ENCODE data around the gene TIMP2. TPM values are rescaled to one million over a fixed set of nuclear protein-coding genes. Genes with fewer than 3 reads are reported as not detected.

The TIMP2 gene
- polyA plus RNA-seq, 2 of the 4 experiments (the other 2 are of a cell fraction): 68.1 to 166 TPM

DNA sequence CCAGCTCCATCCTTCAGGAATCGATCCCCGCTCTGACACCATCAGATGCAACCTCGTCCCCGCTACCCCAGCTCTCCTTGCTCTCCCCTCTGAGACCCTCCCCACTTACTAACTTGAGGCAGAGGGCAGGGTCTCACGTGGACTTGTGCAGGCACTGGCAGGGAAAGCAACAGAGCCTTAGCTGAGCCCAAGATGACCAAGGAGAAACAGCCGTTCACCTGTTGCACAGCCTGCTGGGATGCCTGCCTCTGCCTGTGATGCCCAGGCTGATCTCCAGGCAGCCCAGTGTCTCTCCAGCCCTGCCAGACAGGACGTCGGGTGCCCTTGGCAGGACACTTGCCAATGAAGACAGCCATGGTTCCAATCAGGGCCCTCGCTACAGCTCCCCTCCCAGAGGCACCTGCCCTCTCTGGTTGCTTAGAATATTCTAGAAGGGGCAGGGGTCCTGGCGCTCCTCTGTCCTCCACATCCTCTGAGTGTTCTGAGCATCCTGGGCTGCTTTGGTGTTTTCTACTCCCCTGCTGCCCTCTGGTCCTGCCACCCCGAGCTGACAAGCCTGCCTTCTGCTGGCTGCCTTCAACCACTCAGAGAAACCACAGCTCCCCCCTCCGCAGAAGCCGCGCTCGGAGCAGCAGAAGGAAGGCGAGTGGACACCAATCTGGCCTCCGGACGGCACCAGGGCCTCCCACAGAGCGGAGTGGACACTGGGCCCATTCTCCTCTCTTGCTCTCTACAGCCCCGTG, 28.9 kb downstream of the TIMP2 start:
- TF ChIP-seq, protein P1, sequence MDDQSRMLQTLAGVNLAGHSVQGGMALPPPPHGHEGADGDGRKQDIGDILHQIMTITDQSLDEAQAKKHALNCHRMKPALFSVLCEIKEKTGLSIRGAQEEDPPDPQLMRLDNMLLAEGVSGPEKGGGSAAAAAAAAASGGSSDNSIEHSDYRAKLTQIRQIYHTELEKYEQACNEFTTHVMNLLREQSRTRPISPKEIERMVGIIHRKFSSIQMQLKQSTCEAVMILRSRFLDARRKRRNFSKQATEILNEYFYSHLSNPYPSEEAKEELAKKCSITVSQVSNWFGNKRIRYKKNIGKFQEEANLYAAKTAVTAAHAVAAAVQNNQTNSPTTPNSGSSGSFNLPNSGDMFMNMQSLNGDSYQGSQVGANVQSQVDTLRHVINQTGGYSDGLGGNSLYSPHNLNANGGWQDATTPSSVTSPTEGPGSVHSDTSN (IDR thresholded peaks at IDR 0.05): no peak
- TF ChIP-seq MAX (IDR thresholded peaks at IDR 0.05): no peak
- TF ChIP-seq, protein P2, sequence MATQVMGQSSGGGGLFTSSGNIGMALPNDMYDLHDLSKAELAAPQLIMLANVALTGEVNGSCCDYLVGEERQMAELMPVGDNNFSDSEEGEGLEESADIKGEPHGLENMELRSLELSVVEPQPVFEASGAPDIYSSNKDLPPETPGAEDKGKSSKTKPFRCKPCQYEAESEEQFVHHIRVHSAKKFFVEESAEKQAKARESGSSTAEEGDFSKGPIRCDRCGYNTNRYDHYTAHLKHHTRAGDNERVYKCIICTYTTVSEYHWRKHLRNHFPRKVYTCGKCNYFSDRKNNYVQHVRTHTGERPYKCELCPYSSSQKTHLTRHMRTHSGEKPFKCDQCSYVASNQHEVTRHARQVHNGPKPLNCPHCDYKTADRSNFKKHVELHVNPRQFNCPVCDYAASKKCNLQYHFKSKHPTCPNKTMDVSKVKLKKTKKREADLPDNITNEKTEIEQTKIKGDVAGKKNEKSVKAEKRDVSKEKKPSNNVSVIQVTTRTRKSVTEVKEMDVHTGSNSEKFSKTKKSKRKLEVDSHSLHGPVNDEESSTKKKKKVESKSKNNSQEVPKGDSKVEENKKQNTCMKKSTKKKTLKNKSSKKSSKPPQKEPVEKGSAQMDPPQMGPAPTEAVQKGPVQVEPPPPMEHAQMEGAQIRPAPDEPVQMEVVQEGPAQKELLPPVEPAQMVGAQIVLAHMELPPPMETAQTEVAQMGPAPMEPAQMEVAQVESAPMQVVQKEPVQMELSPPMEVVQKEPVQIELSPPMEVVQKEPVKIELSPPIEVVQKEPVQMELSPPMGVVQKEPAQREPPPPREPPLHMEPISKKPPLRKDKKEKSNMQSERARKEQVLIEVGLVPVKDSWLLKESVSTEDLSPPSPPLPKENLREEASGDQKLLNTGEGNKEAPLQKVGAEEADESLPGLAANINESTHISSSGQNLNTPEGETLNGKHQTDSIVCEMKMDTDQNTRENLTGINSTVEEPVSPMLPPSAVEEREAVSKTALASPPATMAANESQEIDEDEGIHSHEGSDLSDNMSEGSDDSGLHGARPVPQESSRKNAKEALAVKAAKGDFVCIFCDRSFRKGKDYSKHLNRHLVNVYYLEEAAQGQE (IDR thresholded peaks at IDR 0.05): no peak
- TF ChIP-seq KDM1A (IDR thresholded peaks at IDR 0.05; ENCODE audit: low read depth): no peak
- no peak for TF ChIP-seq NPAS2 (CRISPR knock-in tag; IDR thresholded peaks at IDR 0.05; ENCODE audit: borderline replicate concordance)
- TF ChIP-seq TP53 (CRISPR knock-in tag; IDR thresholded peaks at IDR 0.05): no peak
- no peak for TF ChIP-seq MAFK (IDR thresholded peaks at IDR 0.05; ENCODE audit: partially characterized antibody)
- TF ChIP-seq POLR2AphosphoS2 (conservative IDR thresholded peaks at IDR 0.05; ENCODE audit: low read length): no peak
- TF ChIP-seq EHF (CRISPR knock-in tag; IDR thresholded peaks at IDR 0.05): no peak
- FAIRE-seq (no peak), ATAC-seq (peak; percentile 24 to 27; a peak in 2 of 6 replicates), DNase-seq (ENCODE audit: low read depth in 1 of 2, low spot score in 1 of 2) (no peak)
- H3K27ac ChIP-seq: no peak overlapping the region
- ChIA-PET POLR2A (no interaction called here), CTCF (interaction anchor here (0.6 to 4.0 kb wide), 10 partner anchors 8 to 161 kb away, joined by 3 to 14 read pairs (median 4); no protein-coding TSS in a partner anchor)
- no peak overlapping the region for H3K4me2 ChIP-seq
- WGBS (ENCODE audit: missing lambda C conversion rate): 89% methylated on average over 20 of the region's 20 CpGs
- no peaks in the 10 kb centered on the region for H3K9me3 ChIP-seq
- 0 out of 3 replicates have a peak, but pooled peaks cover 3% of the 10 kb centered on the region for H3K4me1 ChIP-seq
- H3K4me3 ChIP-seq: no peak overlapping the region

GRCh38 chr17:78895322-78895721, 29.9 kb downstream of the TIMP2 start:
- Histone ChIP-seq H3K27ac (peak overlapping the region in 1 of 2 experiments; percentile 8; a peak in 1 of 6 replicates), H3K9me3 (no peaks in the 10 kb centered on the region), H3K4me2 (no peak overlapping the region), H3K4me1 (0 out of 3 replicates have a peak, but pooled peaks cover 3% of the 10 kb centered on the region), H3K4me3 (no peak overlapping the region)
- 88% methylated on average over 5 of the region's 5 CpGs for WGBS (ENCODE audit: missing lambda C conversion rate)
- CTCF ChIA-PET: interaction anchor here (1.0 to 4.0 kb wide), 8 partner anchors 9 to 93 kb away, joined by 3 to 14 read pairs (median 4); no protein-coding TSS in a partner anchor
- ATAC-seq (no peak), FAIRE-seq (peak; percentile 28), DNase-seq (ENCODE audit: low read depth in 1 of 2, low spot score in 1 of 2) (no peak)
- POLR2A ChIA-PET: no interaction called here
- TF ChIP-seq, protein P2 (IDR thresholded peaks at IDR 0.05): no peak
- no peak for TF ChIP-seq RNF2 (IDR thresholded peaks at IDR 0.05; ENCODE audit: borderline replicate concordance, low read depth)
- TF ChIP-seq EHF (CRISPR knock-in tag; IDR thresholded peaks at IDR 0.05): no peak
- TF ChIP-seq NFE2L2 (conservative IDR thresholded peaks at IDR 0.05; ENCODE audit: low read length): no peak
- no peak for TF ChIP-seq FOXS1 (CRISPR knock-in tag; IDR thresholded peaks at IDR 0.05)
- no peak for TF ChIP-seq TFCP2L1 (CRISPR knock-in tag; IDR thresholded peaks at IDR 0.05)
- TF ChIP-seq ESRRA (IDR thresholded peaks at IDR 0.05; ENCODE audit: borderline replicate concordance, low read length): no peak
- TF ChIP-seq MYC (IDR thresholded peaks at IDR 0.05; ENCODE audit: borderline replicate concordance, low read length): no peak
- TF ChIP-seq HOXA7 (CRISPR knock-in tag; IDR thresholded peaks at IDR 0.05): no peak
- no peak for TF ChIP-seq HOXB13 (CRISPR knock-in tag; IDR thresholded peaks at IDR 0.05; ENCODE audit: low read depth)
- TF ChIP-seq, protein P3, sequence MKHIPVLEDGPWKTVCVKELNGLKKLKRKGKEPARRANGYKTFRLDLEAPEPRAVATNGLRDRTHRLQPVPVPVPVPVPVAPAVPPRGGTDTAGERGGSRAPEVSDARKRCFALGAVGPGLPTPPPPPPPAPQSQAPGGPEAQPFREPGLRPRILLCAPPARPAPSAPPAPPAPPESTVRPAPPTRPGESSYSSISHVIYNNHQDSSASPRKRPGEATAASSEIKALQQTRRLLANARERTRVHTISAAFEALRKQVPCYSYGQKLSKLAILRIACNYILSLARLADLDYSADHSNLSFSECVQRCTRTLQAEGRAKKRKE (CRISPR knock-in tag; IDR thresholded peaks at IDR 0.05; ENCODE audit: low read depth): no peak
- no peak for TF ChIP-seq JUNB (IDR thresholded peaks at IDR 0.05)
- TF ChIP-seq EP300 (IDR thresholded peaks at IDR 0.05): no peak
- no peak for TF ChIP-seq KDM1A (IDR thresholded peaks at IDR 0.05; ENCODE audit: low read depth)
- TF ChIP-seq HES2 (IDR thresholded peaks at IDR 0.05): no peak
- TF ChIP-seq, protein P1 (IDR thresholded peaks at IDR 0.05): no peak
- TF ChIP-seq MAX (IDR thresholded peaks at IDR 0.05): no peak
- no peak for TF ChIP-seq ZSCAN20 (CRISPR knock-in tag; IDR thresholded peaks at IDR 0.05)
- TF ChIP-seq HOXB5 (CRISPR knock-in tag; IDR thresholded peaks at IDR 0.05): no peak
